Vagina (tissue), 2 donors: ENCODE results near the gene TMEM183A.

ENCODE experiments used
- CTCF ChIP-seq, 3 experiments: fragments of 450-650 bp in 2 of 3; fragments of 200-600 bp in 1 of 3; sonication (generic) in 1 of 3; IDR thresholded peaks; one replicate each; pipeline ENCODE4 v1.5.1; 2017 to 2019; ENCODE audit warnings: antibody characterized with exemption in 3 of 3, mild to moderate bottlenecking in 2 of 3, moderate library complexity in 2 of 3
- POLR2AphosphoS5 ChIP-seq, 2 donors: sonication (generic); formaldehyde crosslinking; IDR thresholded peaks; one replicate each; pipeline ENCODE4 v1.9.0; 2017; ENCODE audit warnings: antibody characterized with exemption in 2 of 2, mild to moderate bottlenecking in 2 of 2, low read depth in 1 of 2; ENCODE audit not compliant: insufficient read depth in 1 of 2

DNA sequence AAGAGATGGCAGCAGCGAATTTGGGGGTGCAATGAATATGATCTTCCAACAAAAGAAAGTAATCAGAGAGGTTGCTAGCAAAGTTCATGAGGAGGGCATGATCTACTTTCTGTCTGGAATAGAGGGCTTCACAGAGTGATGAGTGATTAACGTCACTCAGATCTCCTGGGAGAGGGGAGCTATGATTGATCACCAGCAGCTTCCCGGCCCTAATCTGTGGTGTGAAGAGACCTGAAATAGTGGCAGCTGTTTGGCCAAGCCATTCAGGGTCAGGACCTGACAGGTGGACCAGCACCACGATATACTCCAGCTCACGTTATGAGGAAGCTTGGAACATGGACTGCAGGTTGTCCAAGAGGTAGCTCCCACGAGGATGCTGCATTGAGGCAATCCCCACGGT, 19.9 kb upstream of the TMEM183A start:
- TF ChIP-seq CTCF (IDR thresholded peaks at IDR 0.05): no peak
- no peak for TF ChIP-seq POLR2AphosphoS5 (IDR thresholded peaks at IDR 0.05; ENCODE audit: insufficient read depth in 1 of 2, low read depth in 1 of 2)
